GM12873 (cell line): ENCODE data around the gene GAREM2.

Experiments
- TF ChIP-seq, protein P1 (sequence below): IDR thresholded peaks from 2 replicates; pipeline ENCODE4 v1.5.1; 2012; ENCODE audit warnings: low read depth, mild to moderate bottlenecking, moderate library complexity, low read length, control low read depth; ENCODE audit not compliant: insufficient read depth; ENCODE audit errors: missing control alignments

GAREM2 gene

GRCh38 chr2:26190369-26190768 lies 17.5 kb downstream of the GAREM2 start:
- TF ChIP-seq, protein P1, sequence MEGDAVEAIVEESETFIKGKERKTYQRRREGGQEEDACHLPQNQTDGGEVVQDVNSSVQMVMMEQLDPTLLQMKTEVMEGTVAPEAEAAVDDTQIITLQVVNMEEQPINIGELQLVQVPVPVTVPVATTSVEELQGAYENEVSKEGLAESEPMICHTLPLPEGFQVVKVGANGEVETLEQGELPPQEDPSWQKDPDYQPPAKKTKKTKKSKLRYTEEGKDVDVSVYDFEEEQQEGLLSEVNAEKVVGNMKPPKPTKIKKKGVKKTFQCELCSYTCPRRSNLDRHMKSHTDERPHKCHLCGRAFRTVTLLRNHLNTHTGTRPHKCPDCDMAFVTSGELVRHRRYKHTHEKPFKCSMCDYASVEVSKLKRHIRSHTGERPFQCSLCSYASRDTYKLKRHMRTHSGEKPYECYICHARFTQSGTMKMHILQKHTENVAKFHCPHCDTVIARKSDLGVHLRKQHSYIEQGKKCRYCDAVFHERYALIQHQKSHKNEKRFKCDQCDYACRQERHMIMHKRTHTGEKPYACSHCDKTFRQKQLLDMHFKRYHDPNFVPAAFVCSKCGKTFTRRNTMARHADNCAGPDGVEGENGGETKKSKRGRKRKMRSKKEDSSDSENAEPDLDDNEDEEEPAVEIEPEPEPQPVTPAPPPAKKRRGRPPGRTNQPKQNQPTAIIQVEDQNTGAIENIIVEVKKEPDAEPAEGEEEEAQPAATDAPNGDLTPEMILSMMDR = no peak

DNA sequence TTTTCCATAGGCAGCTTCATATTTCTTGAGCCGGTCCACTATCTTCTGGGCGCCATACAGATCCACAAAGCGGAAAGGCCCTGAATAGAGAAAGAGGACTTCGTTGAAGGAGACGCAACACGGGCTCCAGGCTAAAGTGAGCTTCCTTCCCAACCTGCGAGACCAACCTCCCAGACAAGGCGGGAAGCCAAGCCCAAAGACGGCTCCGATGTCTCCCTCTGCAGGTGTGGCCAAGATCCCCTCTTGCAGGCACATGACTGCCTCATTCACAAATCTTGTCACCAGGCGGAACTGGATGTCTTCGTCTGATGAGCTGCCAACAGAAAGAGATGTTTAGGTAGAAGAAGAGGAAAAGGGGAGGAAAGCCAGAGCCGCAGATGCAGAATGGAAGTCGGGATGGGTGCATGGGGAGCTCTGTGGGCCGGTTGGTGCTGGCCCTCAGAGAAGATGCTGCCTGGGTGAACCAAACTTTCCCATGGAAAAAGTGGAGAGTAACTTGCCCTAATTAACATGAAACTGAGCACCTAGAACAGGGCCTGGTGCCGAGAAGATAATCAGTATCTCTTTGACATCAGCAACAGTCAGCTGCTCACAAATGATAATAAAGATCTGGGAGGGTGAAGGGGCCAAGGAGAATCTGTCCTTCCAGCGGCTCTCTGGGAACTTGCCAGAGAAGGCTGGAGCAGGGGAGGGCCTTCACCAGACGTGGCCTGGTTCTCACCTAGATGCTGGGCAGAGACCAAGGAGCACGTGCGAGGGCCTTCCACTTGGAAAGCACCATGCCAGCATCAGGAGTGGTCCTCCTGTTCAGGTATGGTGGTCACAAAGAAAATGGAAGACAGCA lies 18.6 kb downstream of the GAREM2 start:
- TF ChIP-seq, protein P1 = no peak

- TF ChIP-seq, protein P1 = no peak
Measured at GRCh38 chr2:26193578-26194231, 20.8 kb downstream of the GAREM2 start.

DNA sequence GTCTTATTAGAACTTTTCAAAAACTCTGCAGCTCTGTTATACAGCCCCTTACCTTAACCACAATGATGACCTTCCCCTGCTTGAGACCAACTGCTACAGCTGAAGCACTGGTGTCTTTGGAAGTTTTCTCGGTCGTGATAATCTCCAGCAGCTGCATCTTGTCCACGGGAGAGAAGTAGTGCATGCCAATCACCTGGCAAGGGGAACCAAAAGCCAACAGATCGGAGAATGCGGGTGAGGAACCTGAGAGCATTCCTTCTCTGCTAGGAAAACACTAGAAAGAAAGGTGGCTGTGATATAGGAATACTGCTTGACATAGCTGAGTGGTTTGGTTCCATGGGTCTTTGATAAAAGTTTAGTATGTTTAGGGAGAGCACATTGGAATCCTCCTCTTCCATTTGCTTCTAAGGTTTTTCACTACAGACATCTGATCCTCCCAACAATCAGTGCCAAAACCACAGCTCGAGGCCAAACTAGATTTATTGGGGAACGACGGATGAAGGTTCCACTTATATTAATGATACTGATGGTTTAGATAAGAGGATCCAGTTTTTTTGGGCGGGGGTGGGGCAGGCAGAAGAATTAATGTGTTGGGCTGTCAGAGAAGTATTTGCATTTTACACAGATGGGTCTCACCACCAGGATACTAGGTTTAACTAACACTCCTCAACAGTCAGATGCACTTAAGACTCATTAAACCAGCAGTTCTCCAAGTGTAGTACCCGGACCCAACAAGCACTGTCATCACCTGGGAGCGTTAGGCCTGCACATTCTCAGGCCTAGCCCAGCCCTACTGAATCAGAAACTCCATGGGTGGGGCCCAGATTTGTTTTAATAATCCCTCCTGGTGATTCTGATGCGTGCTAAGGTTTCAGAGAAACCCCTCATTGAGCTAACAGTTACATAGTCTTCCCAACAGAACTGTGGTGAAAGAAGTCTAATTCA lies 22.4 kb downstream of the GAREM2 start:
- TF ChIP-seq, protein P1 = no peak

DNA sequence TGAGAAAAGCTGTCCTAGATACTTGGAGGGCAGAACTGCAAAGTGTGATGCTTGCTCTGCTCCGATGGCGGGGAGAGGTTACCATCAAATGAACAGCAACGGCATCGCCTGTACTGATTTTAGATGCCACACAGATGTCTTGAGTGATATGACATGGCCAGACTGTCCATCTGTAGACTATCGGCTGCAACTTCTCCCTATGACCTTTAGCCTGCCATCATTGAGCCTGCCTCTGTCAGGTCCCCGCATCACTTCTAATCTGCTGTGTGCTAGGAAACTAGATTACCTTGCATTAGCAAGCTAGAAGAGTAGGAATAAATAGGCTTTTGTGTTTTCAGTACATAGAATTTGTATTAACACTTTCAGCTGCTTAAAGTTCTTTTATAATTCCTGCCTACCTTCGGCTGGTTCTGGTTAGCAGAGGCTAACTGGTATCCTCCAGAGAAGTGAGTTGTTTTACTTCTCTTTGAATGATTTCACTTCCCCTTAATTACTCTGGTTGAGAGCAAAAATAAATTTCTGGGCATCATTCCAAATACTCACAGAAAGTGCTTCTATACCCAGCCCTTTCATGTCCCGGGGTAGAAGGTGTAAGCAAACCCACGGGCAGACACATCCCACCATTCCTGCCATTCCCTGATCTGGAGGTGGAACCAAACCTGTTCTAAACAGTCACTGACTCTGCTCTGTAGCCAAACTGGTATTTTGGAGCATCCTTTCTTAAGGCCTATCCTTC lies 24.0 kb downstream of the GAREM2 start:
- TF ChIP-seq, protein P1 = no peak

- TF ChIP-seq, protein P1 = no peak
Measured at GRCh38 chr2:26197516-26197915, 24.6 kb downstream of the GAREM2 start.
